Ramos (cell line): ENCODE data around the gene TCOF1.

ENCODE experiments used
- in situ Hi-C: fragments of 300-500 bp; cut with MboI; formaldehyde crosslinking; loops from one replicate; pipeline ENCODE4 v1.14.3; 2022; ENCODE audit warnings: low sequenced_read_pairs; ENCODE audit not compliant: unreplicated experiment

TCOF1 gene

GRCh38 chr5:150357326-150358260 is at the start of gene TCOF1:
TSS of gene TCOF1 (plus strand) at chr5:150357697. CDS start at chr5:150357747, 50 bp downstream.
- in situ Hi-C loops, result no loop called here

- in situ Hi-C loops, result no loop called here
Measured at GRCh38 chr5:150309101-150309885, 48.2 kb upstream of the TCOF1 start.

GRCh38 chr5:150309886-150310239 is 47.6 kb upstream of the TCOF1 start:
- in situ Hi-C loops, result no loop called here

- in situ Hi-C loops, result no loop called here
Measured at GRCh38 chr5:150310246-150310645, 47.3 kb upstream of the TCOF1 start.

GRCh38 chr5:150311015-150311692 is 46.3 kb upstream of the TCOF1 start:
- in situ Hi-C loops, result no loop called here

- in situ Hi-C loops, result no loop called here
Measured at GRCh38 chr5:150312518-150312917, 45.0 kb upstream of the TCOF1 start.

GRCh38 chr5:150313501-150313900 is 44.0 kb upstream of the TCOF1 start:
- in situ Hi-C loops, result no loop called here

- in situ Hi-C loops, result no loop called here
Measured at GRCh38 chr5:150313921-150314716, 43.4 kb upstream of the TCOF1 start.

- in situ Hi-C loops, result no loop called here
Measured at GRCh38 chr5:150315245-150315644, 42.3 kb upstream of the TCOF1 start.

- in situ Hi-C loops, result no loop called here
Measured at GRCh38 chr5:150316320-150316719, 41.2 kb upstream of the TCOF1 start.

- in situ Hi-C loops, result no loop called here
Measured at GRCh38 chr5:150317048-150318003, 40.2 kb upstream of the TCOF1 start.

- in situ Hi-C loops, result no loop called here
Measured at GRCh38 chr5:150318613-150319483, 38.6 kb upstream of the TCOF1 start.

GRCh38 chr5:150319484-150319790 is 38.1 kb upstream of the TCOF1 start:
- in situ Hi-C loops, result no loop called here

GRCh38 chr5:150320044-150320613 is 37.4 kb upstream of the TCOF1 start:
- in situ Hi-C loops, result no loop called here

- in situ Hi-C loops, result no loop called here
Measured at GRCh38 chr5:150321211-150321610, 36.3 kb upstream of the TCOF1 start.

- in situ Hi-C loops, result no loop called here
Measured at GRCh38 chr5:150321784-150322183, 35.7 kb upstream of the TCOF1 start.

GRCh38 chr5:150322202-150322601 is 35.3 kb upstream of the TCOF1 start:
- in situ Hi-C loops, result no loop called here

- in situ Hi-C loops, result no loop called here
Measured at GRCh38 chr5:150323092-150323491, 34.4 kb upstream of the TCOF1 start.
